Body of pancreas (tissue), 4 donors: Measurements from ENCODE around the gene RNF227. TPM values are rescaled to one million over a fixed set of nuclear protein-coding genes. Genes with fewer than 3 reads are reported as not detected.
A peak's percentile ranks its signal among the peaks of the same experiment; 100 is the strongest.

Experiments used
- ATAC-seq: fragments of 150-250 bp; one replicate; pipeline ENCODE4 v1.9.1; 2016
- DNase-seq, 4 donors: peaks; one replicate each; pipeline ENCODE4 v3.0.0-alpha.2; 2019
- H3K27ac ChIP-seq, 4 donors: fragments of 200-600 bp; sonication (generic); 1 replicate in 3 of 4; 2 replicates in 1 of 4; pipeline versions ENCODE4 v1.5.1 to v1.6.1; 2016 to 2019; ENCODE audit warnings: mild to moderate bottlenecking in 1 of 4, mixed read lengths in 1 of 4, moderate library complexity in 1 of 4
- H3K27me3 ChIP-seq, 2 donors: fragments of 200-600 bp; sonication (generic); one replicate each; pipeline ENCODE4 v1.6.0; 2016; ENCODE audit warnings: mild to moderate bottlenecking in 1 of 2
- H3K36me3 ChIP-seq, 2 donors: fragments of 200-600 bp; sonication (generic); replicated peaks in 1 of 2; 2 replicates each; pipeline ENCODE4 v1.5.1; 2016; ENCODE audit warnings: low read depth in 2 of 2; ENCODE audit not compliant: insufficient read depth in 1 of 2
- H3K4me1 ChIP-seq: fragments of 200-600 bp; sonication (generic); one replicate; pipeline ENCODE4 v1.6.0; 2016
- H3K4me3 ChIP-seq, 2 donors: fragments of 200-600 bp; sonication (generic); 1 replicate in 1 of 2; 2 replicates in 1 of 2; pipeline ENCODE4 v1.5.1; 2016 to 2019
- H3K9me3 ChIP-seq, 3 donors: fragments of 200-600 bp; sonication (generic); 1 replicate in 2 of 3; 2 replicates in 1 of 3; pipeline ENCODE4 v1.5.1; 2016
- CTCF ChIP-seq, 7 experiments: fragments of 450-650 bp in 4 of 7; fragments of 200-600 bp in 3 of 7; sonication (generic) in 3 of 7; IDR thresholded peaks; one replicate each; pipeline ENCODE4 v1.5.1; 2016 to 2019; ENCODE audit warnings: antibody characterized with exemption in 7 of 7
- POLR2A ChIP-seq, 3 donors: fragments of 450-650 bp; IDR thresholded peaks; one replicate each; pipeline ENCODE4 v1.6.1; 2016; ENCODE audit warnings: antibody characterized with exemption in 3 of 3, mild to moderate bottlenecking in 2 of 3
- WGBS, 2 donors: methylation state at CpG; one replicate each; pipeline ENCODE4 v1.1.5; 2017; 5-methylcytosine and 5-hydroxymethylcytosine counted together
- intact Hi-C: fragments of 100-400 bp; cut with DNase I; formaldehyde crosslinking; loops from one replicate; pipeline ENCODE4 v1.15.1; 2023
- total RNA-seq, 2 donors: library from RNA; depleted of rRNA; stranded (reverse); fragments of >200 nt; gene quantifications; one replicate each; pipeline ENCODE4 v1.1.0, GENCODE V29; 2016

The RNF227 gene
- total RNA-seq, 2 donors from 2014 or later: 2.9 to 3.0 TPM

- 87 to 90% methylated on average over 3 of the region's 3 CpGs for WGBS, 2 donors
- peak overlapping the region in 3 of 4 donors; percentile 35 to 98 (median 47) for H3K27ac ChIP-seq
- no peak for DNase-seq
- intact Hi-C loops: no loop called here
- H3K27me3 ChIP-seq: no peaks in the 10 kb centered on the region
- TF ChIP-seq POLR2A (IDR thresholded peaks at IDR 0.05) (peak in 1 of 3 donors; percentile 23), CTCF (IDR thresholded peaks at IDR 0.05) (no peak)
- peaks cover 32% of the 10 kb centered on the region for H3K4me1 ChIP-seq
- no peaks in the 10 kb centered on the region for H3K9me3 ChIP-seq
- H3K36me3 ChIP-seq: peaks cover 0 to 3% of the 10 kb centered on the region in 2 donors
- no peak overlapping the region for H3K4me3 ChIP-seq
- ATAC-seq: no peak
Measured at GRCh38 chr17:7882629-7883028, 33.5 kb downstream of the RNF227 start.

DNA sequence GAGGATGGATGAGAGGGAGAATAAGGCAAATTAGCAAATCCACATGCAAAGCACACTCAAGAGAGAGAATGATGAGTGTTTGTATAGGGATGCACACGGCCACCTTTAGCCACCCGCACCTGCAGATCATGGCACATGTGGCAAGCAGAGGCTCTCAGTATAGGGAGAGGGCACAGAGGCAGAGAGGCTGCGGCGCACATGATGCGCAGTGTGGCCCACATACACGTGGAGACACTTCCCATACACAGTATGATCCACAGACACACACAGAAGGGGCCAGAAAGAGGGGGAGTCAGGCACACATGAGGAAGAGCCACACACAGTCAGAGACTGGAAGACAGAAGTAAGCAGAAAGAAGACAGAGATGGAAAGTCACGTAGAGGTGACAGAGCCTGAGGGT lies 34.0 kb downstream of the RNF227 start:
- Histone ChIP-seq H3K9me3 (no peaks in the 10 kb centered on the region), H3K4me3 (no peak overlapping the region), H3K27ac (peak overlapping the region in 2 of 4 donors; percentile 22 to 47), H3K36me3 (peaks cover 0 to 3% of the 10 kb centered on the region in 2 donors), H3K4me1 (peaks cover 27% of the 10 kb centered on the region), H3K27me3 (no peaks in the 10 kb centered on the region)
- DNase-seq (no peak), ATAC-seq (no peak)
- no peak for TF ChIP-seq CTCF (IDR thresholded peaks at IDR 0.05)
- TF ChIP-seq POLR2A (IDR thresholded peaks at IDR 0.05): no peak
- 64 to 72% methylated on average over 7 of the region's 7 CpGs for WGBS, 2 donors
- intact Hi-C loops: no loop called here

DNA sequence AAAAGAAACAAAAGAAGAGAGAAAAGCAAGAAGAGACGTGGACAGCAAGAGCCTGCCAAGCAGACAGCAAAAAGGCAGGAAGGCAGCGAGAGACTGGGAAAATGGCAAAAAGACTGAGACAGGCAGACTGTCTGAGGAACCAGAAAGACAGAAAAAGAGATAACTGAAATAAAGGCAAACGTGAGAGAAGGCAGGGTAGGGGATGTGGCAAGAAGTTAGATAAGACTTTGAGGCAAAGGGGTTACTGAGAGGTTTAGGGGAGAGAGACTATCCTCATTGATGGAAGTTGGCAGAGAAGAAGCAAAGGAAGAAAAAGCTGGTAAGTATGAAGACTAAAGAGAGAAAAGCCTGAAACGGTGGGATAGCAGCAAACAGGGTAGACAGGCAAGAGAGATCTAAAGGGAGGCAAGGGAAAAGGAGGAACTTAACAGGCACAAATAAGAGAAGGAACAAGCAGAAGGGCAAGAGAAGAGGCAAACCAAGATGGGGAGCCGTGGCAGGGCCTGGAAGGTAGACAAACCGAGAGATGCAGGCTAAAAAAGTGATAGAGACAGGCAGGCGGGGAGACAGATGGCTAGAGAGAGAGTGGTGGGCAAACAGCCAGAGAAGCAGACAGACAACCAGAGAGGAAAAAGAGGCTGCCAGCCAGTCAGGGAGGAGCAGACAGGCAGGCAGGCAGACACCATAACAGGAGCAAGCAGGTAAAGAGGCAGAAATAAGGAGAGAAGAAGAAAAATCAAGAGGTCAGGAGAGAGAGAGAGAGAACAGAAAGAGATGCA lies 34.6 kb downstream of the RNF227 start:
- DNase-seq: peak in 2 of 4 donors; percentile 32 to 35
- no peak for ATAC-seq
- Histone ChIP-seq H3K4me3 (no peak overlapping the region), H3K36me3 (peaks cover 0 to 3% of the 10 kb centered on the region in 2 donors), H3K27ac (peak overlapping the region in 1 of 4 donors; percentile 47), H3K4me1 (peaks cover 20% of the 10 kb centered on the region), H3K27me3 (no peaks in the 10 kb centered on the region), H3K9me3 (no peaks in the 10 kb centered on the region)
- TF ChIP-seq POLR2A (IDR thresholded peaks at IDR 0.05): no peak
- no peak for TF ChIP-seq CTCF (IDR thresholded peaks at IDR 0.05)
- WGBS, 2 donors: 46 to 53% methylated on average over 7 of the region's 7 CpGs
- intact Hi-C loops: no loop called here

DNA sequence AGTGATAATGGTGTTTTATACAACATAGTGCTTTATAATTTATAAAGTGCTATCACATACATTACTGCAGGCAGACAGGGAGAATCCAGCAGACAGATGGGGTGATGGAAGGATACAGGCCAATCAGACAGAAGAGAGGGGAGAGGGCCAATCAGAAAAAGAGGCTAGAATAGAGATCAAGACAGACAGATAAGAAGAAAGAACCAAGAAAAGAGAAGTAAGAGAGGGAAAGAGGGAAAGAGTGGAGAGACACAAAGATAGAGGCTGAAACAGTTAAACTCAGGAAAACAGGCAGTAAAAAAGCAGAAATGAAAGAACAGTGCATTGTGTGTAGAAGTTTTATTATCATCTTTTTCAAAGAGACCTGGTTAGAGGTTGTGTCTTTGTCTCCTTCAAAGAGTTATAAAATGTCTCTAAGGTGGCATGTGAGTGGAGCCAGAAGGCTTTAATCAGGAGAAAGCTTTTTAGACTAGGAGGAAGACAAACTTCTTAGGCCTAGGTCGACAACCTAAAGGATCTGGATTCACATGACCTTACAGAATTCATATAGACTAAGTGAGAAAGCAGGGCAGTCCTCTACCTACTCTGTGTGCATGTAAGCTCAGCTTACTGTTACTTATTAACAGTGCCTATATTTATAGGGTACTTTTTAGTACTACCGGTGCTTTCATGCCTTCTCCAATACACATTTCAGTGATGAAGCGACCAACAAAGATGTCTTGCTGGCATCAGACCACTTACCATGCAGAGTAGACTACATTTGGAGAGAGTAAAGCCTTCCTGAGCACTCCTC lies 35.8 kb downstream of the RNF227 start:
- H3K4me1 ChIP-seq: peaks cover 14% of the 10 kb centered on the region
- no peak overlapping the region for H3K4me3 ChIP-seq
- peaks cover 0 to 3% of the 10 kb centered on the region in 2 donors for H3K36me3 ChIP-seq
- no peaks in the 10 kb centered on the region for H3K9me3 ChIP-seq
- H3K27ac ChIP-seq: no peak overlapping the region
- intact Hi-C loops: no loop called here
- ATAC-seq (no peak), DNase-seq (no peak)
- TF ChIP-seq POLR2A (IDR thresholded peaks at IDR 0.05) (no peak), CTCF (IDR thresholded peaks at IDR 0.05) (no peak)
- 45 to 46% methylated on average over 3 of the region's 3 CpGs for WGBS, 2 donors
- H3K27me3 ChIP-seq: no peaks in the 10 kb centered on the region
